GM19328 (cell line): ENCODE data around the gene TRAF3.
"Not testable (repeated sequence)": the region's sequence is repeated elsewhere in the genome, so short reads cannot be mapped to it uniquely, and the experiment has no call there.

Experiments used
- ATAC-seq: cut with Tn5 transposase; IDR thresholded peaks from one replicate; pipeline ENCODE4 v1.9.1; 2021; ENCODE audit warnings: mild to moderate bottlenecking, moderate library complexity; ENCODE audit not compliant: unreplicated experiment

Gene TRAF3

DNA sequence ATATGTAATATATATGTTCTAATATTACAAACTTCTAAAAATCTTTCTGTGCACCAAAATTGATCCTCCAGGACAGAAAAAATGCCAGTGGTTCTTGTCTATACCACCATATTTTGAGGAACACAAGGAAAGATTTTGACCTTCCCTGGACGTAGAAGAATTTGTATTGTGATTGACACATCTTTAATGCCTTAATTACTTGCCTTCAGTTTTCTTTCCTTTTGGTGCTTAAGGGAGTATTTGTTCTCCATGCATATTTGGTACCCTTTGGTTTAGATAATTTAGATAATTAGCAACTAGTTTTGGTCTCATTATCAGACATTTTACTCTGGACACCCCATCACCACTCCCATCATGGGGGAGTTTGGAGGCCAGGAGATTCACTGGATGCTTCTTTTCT is 27.6 kb downstream of the TRAF3 start:
- no peak for ATAC-seq

DNA sequence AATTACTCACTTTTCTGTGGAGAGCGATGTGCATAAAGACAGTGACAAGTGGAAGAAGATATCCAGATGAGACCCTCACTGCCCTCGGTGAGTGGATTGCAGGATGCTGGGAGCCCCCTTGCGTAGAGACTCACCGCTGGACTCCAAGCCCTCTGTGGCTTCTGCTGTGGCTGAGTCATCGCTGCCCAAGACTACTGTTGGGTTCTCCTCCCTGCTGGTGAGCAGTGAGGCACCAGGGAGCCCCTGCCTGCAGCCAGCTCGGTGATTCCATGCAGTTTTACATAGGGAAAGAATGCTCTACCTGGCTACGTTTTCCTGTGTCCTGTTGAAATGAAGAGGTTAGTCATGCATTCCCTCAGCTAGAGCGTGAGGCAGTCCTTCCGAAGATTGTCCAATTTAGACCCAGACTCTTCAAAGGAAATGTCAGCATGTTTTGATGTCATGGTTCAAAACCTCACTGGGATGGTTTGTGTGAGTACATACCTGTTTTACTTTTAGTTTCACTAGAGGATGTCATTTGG is 28.2 kb downstream of the TRAF3 start:
- ATAC-seq: no peak

DNA sequence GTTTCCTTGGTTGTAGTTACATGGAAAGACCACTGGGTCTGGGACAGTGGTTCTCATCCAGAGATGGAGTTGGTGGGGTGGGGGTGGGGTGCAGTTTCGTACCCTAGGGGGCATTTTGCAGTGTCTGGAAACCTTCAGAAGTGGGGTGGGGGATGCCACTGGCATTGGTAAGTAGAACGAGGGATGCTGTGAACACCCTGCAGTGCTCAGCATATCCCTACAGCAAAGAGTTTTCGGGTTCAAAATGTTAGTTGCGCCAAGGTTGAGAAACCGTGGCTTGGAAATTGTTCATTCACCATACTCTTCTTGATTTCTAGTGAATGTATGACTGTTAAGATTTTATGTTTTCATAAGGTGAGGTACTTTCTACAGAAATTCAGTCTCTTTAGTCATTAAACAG is 28.7 kb downstream of the TRAF3 start:
- no peak for ATAC-seq

DNA sequence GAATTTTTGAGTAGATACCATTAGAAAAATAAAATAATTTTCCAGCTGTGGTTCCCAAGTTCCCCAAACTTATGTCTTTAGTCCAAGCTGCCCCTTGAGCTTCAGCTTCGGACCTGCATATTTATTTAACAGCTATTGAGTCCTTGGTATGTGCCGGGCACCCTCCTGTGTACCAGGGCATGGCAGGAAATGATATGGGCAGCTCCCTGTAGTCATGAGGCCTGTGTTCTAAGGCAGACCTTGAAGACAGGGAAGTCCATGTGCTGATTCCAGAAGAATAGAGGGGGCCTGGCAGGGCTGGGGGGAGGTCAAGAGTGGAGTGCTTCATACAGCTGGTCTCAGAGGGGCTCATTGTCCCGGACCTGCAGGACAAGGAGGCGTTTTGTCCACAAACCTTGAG is 29.2 kb downstream of the TRAF3 start:
- no peak for ATAC-seq

DNA sequence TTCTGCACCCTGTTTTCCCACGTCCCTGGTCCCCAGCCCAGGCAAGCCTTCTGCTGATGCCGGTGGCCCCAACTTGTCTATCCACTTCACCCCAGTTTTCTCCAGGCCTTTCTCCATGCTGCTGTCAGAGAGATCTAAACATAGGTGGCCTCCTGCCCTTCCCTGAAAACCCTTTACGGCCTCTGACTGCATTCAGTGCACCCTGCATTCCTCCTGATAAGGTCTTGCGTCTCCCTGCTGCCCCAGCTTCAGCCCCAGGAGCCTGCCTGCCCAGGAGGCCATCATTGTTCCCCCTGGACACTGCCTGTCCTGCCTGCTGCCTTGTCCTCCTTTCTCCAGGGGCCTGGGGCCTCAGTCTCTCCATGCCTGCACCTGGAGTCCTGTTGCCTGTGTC is 29.8 kb downstream of the TRAF3 start:
- ATAC-seq: no peak

DNA sequence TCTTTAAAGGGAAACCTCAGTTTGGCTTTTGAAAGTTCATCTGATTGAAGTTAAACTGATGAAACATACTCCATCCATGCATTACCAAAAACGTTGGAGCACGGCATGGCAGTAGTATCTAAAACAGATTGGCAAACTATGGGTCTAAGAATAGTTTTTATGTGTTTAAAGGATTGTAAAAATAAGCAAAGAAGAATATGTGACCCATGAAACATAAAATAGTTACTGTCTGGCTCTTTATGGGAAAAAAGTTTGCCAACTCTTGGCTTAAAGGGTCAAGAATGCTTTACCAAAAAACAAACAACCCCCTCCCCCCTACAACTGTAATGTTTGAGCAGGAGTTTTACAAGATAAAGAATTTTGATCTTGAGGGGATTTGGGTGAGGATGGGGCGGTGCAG is 32.6 kb downstream of the TRAF3 start:
- no peak for ATAC-seq

DNA sequence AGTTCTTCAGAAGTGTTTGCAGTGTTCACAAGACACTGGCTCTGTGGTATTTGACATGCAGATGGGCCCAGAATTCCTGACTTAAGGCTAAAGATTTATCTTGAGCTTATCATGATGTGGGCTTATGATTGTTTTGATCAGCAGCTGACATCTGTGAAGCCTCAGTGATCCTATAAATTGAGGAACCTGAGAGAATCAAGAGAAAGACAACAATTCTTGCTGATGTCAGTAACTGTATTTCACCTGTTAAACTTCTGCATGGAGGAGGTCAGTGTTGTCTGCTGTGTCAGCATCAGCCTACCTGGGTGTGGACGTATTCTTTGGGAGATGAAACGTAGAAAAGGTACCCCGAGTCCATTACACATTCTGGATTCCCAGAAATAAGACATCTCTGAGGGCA is 33.3 kb downstream of the TRAF3 start:
- no peak for ATAC-seq

DNA sequence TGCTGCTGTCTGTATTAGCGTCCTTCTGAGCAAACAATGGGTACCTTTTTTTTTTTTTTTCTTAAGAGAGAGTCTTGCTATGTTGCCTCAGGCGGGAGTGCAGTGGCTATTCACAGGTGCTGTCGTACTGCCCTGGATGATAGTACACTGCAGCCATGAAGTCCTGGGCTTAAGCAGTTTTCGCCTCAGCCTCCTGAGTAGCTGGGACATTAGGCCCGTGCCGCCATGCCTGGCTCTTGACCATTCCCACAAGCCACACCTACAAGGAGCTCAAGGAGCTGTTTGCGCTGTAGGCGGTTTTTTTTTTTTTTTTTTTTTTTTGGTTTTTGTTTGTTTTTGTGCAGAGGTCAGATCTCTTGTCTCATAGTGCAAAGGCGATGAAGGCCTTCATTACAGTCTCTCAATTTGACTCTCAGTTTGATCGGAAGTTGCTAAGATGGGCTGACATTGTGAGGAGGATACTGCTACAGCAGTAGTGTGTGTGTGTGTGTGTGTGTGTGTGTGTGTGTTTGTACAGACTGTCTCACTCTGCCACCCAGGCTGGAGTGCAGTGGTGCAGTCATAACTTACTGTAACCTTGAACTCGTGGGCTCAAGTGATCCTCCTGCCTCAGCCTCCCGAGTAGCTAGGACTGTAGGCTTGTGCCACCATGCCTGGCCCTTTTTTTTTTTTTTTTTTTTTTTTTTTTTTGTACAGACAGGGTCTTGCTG is 34.2 kb downstream of the TRAF3 start:
- ATAC-seq: no peak

DNA sequence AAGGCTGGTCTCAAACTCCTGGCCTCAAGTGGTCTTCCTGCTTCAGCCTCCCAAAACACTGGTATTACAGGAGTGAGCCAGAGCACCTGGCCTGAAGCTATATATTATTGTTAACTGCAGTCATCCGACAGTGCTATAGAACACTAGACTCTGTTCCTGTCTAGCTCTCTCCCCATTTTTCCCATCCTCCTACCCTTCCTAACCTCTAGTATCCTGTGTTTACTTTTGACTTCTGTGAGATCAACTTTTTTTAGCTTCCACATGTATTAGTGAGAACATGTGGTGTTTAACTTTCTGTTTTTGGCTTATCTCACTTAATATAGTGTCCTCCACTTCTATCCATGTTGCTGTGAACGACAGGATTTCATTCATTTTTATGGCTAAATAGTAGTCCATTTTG is 34.7 kb downstream of the TRAF3 start:
- no peak for ATAC-seq

DNA sequence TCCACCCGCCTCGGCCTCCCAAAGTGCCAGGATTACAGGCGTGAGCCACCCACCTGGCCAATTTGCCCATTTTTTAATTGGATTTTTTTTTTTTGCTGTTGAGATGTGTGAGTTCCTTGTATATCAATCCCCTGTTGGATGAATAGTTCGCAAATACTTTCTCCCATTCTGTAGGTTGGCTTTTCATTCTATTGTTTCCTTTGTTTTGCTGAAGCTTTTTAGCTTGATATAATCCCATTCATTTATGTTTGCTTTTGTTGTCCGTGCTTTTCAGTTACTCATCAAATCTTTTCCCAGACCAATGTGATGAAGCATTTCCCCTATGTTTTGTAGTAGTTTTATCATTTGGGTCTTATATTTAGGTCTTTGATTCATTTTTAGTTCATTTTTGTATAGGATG is 36.4 kb downstream of the TRAF3 start:
- ATAC-seq: no peak

DNA sequence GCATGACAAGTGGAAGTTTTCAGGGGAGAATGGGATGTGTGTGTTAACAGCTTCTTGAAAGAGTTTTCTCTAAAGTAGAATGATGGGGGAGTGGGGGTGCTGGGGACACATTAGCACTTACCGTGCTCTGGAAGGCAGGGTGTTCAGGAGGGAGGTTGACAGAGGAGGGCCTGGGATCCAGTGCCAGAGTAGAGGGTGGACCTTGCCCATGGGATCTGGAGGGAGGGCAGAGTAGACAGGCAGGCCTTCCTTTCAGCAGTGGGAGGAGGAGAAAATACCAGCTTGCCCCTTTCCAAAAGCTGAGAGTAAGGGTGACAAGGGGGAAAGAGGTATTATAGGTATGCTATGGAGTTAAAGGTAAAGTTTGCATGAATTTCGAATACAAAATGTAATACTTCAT is 40.1 kb downstream of the TRAF3 start:
- ATAC-seq: no peak

DNA sequence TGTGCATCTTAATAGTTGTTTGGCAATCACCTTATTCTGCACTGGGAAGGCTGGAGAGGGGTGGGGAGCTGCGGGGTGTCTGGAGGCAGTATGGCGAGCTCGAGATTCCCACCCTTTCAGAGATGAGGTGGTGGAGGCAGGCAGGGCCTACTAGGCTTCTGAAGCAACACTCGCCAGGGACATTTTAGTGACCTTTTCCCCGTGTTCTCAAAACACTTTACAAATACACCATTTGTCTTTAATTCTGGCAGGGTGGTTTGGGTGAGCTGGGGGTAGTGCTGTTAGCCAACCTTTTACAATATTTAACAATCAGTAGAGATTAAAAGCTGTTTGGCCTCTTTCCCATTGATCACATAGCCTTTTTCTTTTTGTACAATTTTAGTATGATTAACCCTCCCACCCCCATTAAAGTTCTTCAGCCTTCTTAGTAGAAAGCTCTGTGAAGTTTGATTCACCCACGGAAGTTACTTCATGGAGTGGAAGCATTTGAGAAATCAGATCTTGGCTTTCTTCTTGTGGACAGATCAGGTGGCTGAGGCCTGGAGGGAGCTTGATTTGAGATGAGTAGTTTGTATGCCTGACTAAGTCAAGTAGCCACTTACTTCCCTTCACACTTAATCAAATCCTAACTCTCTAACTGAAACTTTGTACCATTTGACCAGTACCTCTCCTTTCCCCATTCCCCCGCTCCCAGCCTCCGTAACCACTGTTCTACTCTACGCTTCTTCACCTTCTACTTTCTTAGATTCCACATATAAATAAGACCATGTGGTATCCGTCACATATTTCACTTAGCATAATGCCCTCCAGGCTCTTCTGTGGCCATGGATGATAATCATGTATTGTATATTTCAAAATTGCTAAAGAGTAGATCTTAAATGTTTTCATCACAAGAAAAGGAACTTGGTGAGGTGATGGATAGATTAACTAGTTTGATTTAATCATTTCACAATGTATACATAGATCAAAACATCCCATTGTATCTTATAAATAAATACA is 41.0 kb downstream of the TRAF3 start:
- no peak for ATAC-seq

DNA sequence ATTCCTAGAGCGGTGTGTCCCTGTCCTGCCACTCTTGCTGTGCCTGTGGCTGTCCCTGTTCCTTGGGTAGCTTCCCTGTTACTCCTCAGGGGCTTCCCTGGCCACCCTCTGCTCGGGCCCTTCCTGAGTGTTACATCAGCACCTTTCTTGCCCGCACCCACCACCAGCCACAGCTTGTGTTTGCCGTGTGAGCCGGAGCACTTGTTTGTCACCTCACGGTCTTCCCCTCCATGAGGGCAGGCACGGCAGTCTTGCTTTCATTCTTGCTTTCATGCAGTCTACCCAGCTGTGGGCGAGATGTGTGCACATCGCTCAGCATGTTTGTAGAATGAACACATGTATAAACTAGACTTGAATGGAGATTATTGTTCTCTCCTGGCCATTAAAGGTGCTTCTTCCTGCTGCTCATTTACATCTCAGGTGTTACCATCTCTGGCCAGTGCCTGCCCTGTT is 42.0 kb downstream of the TRAF3 start:
- ATAC-seq: peak; percentile 63

DNA sequence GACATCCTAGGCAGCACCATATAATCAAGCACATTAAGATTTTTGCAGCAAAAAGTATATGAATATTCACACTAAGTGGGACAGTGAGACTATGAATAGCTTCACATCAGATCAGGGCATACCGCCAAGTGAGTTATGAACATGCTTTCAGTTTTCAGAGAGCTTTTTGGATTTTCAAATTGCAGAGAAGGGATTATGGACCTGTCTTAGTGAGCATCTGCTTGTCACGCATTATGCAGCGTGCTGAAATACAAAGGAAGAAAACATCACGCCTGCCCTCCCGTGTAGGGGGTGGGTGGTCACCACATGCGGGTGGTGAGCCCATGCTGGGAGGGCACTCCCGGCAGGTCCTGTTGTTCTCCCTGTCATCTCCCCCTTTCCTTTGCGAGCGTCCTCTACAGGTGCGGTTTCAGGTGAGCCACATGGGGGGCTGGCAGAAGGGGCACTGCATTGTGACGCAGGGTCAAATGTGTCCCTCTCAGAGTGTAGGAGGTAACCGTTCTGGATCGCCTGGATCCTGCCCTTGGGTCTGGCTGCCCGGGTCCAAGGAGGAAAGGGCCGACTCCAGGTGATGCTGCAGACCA is 42.6 kb downstream of the TRAF3 start:
- ATAC-seq: no peak

DNA sequence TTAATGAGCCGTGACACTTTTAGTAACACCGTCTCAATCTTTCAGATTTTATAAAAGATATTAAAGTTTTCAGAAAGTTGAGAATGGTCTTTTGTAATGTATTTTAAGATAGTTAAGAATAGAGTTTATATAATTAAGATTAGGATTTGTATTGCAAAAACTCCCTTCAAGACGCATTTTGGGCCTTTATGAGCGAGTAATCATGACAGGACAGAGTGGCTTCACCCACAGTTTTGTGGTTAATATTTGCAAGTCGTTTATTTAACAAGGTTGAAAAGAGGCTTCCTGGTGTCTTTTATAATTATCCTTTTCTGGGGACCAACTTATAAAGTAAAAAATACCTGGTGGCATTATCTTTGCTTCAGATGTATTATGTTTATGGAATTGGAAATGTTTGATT is 44.0 kb downstream of the TRAF3 start:
- ATAC-seq: no peak

DNA sequence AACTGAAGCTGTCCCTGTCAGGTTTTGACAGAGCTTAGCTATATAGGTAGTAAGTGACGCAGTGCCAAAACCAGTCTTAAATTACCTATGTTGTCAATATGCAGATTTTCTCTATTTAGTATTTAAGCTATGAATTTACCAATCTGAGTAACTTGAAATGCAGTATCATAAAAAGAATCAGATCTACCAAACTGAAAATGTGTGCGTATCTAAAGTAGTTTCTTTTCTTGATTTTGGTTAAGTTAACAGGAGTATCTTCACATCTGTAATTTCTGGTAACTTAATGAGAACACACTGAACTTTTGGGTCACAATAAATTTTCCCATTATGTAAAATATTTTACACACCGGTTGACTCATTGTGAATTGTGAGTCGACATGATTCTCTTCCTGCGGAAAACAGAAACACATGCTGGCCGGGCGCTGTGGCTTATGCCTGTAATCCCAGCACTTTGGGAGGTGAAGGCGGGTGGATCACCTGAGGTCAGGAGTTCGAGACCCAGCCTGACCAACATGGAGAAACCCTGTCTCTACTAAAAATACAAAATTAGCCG is 45.1 kb downstream of the TRAF3 start:
- ATAC-seq: no peak

DNA sequence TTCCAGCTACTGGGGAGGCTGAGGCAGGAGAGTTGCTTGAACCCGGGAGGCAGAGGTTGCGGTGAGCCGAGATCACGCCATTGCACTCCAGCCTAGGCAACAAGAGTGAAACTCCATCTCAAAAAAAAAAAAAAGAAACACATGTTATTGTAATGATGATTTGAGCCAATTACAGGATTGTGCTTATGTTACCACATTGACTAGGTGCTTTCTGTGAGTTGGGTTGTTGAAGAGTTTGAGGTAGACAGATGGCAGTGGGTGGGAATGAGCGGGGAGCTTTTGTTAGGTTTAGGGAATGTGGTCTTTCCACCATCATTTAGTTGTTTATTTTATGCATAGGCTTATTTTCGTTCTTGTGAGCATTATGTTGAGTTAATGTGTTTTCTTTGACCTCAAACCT is 45.6 kb downstream of the TRAF3 start:
- not testable (repeated sequence) for ATAC-seq

DNA sequence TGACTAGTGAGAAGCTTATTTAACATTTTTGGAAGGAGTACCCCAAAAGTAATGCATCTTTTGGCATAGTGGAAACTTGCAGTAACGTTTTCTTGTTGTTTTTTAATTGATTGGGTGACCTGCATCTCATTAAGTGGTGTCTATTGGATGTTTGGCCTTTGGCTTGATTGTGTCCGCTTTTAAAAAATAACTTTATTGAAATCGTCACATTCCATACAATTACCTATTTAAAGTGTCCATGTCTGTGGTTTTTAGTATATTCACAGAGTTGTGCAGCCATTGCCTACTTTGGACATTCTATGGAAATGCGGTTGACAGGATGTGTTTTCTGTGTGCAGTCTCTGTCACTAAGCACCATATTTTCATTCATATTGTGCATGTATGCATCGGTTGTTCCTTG is 46.3 kb downstream of the TRAF3 start:
- no peak for ATAC-seq

DNA sequence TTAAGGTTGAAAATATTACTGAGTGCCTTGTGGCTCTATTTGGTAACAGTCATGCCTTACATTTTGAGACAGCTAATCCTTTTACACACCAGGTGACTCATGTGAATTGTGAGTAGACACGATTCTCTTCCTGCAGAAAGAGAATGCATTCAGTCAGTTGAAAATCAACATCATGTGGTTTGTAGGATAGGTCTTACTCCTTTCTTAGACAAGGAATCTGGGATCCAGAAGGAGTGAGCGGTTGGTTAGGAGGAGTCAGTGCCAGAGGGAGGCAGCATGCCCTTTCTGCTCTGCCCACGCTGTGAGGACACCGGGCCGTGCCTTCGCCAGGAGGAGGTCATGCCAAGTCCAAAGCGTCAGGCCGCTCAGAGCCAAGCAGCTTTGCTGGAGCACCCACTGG is 47.6 kb downstream of the TRAF3 start:
- no peak for ATAC-seq

DNA sequence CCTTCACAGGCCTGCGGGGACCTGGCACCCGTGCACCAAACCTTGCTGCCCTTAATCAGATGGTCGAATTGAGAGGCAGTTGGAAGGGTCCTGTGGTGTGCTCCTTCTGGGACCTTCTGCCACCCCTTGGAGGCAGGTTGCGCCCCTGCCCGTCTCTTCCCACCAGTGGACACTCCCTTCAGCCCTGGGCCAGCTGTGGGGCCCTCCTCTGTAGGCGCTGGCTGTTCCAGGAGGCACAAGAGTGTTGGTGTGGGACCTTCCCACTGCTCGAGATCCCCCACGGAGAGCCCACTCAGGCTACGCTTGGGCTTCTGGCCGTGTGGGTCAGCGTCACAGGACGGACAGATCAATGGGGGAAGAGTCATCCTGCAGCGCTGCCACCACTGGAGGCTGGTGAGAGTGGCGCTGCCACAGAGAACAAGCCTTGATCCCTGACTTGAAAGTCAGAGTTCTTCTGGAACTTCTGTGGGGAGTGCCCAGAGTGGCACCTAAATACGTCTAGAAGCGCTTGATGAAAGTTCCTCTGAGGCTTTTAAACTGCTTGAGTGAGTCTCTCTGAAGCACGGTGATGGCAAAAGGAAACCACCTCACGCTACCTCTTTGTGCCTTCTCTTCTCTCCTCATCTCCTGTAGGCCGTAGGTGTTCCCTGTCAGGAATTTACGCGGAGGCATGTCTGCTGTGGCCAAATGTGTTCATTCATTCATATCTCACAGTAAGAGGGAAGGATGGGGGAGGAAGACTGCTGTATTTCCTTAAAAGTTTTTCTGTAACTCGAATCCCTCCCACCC is 48.3 kb downstream of the TRAF3 start:
- no peak for ATAC-seq
